Ishikawa (cell line): ENCODE data around the gene TTLL3.

Source experiments
- CEBPB ChIP-seq: IDR thresholded peaks from 2 replicates; pipeline ENCODE4 v1.6.1; 2012
- CREB1 ChIP-seq: IDR thresholded peaks from 2 replicates; pipeline ENCODE4 v1.6.1; 2012; ENCODE audit warnings: low read depth
- EGR1 ChIP-seq: IDR thresholded peaks from 2 replicates; pipeline ENCODE4 v1.6.1; 2012
- EP300 ChIP-seq: IDR thresholded peaks from 2 replicates; pipeline ENCODE4 v1.6.1; 2012; ENCODE audit warnings: borderline replicate concordance
- FOXM1 ChIP-seq: IDR thresholded peaks from 2 replicates; pipeline ENCODE4 v1.6.1; 2012; ENCODE audit warnings: low read depth, borderline replicate concordance
- RAD21 ChIP-seq: IDR thresholded peaks from 2 replicates; pipeline ENCODE4 v1.6.1; 2012; ENCODE audit warnings: low read depth
- TAF1 ChIP-seq: IDR thresholded peaks from 2 replicates; pipeline ENCODE4 v1.6.1; 2012; ENCODE audit warnings: low read depth, mild to moderate bottlenecking
- TEAD4 ChIP-seq: IDR thresholded peaks from 2 replicates; pipeline ENCODE4 v1.6.1; 2012
- YY1 ChIP-seq: IDR thresholded peaks from 2 replicates; pipeline ENCODE4 v1.6.1; 2012; ENCODE audit warnings: low read depth
- TF ChIP-seq, protein P1 (sequence below): IDR thresholded peaks from 2 replicates; pipeline ENCODE4 v1.6.1; 2012; ENCODE audit warnings: low read depth, mild to moderate bottlenecking
- TF ChIP-seq, protein P2 (sequence below): IDR thresholded peaks from 2 replicates; pipeline ENCODE4 v1.6.1; 2012
- TF ChIP-seq, protein P3 (sequence below): IDR thresholded peaks from 2 replicates; pipeline ENCODE4 v1.6.1; 2012

DNA sequence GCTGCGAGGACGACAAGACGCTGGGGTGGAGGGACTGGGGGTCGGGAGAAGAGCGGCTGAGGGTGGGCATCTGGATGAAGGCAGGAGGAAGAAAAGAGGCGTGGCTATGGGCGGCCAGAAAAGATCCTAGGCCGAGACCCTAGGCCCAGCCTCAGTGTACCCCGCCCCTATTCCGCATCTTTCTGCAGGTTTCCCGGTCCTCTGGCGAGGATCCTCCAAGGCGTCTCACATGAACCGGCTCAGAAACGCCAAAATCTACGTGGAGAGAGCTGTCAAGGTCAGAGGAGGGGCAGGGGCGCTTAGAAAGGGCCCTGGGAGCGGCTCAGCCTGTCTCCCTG, 340 bp downstream of the TTLL3 start:
- TF ChIP-seq CREB1 (no peak), CEBPB (no peak), TAF1 (no peak), EP300 (no peak), RAD21 (no peak), TEAD4 (no peak), EGR1 (no peak), FOXM1 (no peak), YY1 (no peak)
- TF ChIP-seq, protein P1, sequence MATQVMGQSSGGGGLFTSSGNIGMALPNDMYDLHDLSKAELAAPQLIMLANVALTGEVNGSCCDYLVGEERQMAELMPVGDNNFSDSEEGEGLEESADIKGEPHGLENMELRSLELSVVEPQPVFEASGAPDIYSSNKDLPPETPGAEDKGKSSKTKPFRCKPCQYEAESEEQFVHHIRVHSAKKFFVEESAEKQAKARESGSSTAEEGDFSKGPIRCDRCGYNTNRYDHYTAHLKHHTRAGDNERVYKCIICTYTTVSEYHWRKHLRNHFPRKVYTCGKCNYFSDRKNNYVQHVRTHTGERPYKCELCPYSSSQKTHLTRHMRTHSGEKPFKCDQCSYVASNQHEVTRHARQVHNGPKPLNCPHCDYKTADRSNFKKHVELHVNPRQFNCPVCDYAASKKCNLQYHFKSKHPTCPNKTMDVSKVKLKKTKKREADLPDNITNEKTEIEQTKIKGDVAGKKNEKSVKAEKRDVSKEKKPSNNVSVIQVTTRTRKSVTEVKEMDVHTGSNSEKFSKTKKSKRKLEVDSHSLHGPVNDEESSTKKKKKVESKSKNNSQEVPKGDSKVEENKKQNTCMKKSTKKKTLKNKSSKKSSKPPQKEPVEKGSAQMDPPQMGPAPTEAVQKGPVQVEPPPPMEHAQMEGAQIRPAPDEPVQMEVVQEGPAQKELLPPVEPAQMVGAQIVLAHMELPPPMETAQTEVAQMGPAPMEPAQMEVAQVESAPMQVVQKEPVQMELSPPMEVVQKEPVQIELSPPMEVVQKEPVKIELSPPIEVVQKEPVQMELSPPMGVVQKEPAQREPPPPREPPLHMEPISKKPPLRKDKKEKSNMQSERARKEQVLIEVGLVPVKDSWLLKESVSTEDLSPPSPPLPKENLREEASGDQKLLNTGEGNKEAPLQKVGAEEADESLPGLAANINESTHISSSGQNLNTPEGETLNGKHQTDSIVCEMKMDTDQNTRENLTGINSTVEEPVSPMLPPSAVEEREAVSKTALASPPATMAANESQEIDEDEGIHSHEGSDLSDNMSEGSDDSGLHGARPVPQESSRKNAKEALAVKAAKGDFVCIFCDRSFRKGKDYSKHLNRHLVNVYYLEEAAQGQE = no peak
- TF ChIP-seq, protein P2, sequence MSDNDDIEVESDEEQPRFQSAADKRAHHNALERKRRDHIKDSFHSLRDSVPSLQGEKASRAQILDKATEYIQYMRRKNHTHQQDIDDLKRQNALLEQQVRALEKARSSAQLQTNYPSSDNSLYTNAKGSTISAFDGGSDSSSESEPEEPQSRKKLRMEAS = no peak
- TF ChIP-seq, protein P3, sequence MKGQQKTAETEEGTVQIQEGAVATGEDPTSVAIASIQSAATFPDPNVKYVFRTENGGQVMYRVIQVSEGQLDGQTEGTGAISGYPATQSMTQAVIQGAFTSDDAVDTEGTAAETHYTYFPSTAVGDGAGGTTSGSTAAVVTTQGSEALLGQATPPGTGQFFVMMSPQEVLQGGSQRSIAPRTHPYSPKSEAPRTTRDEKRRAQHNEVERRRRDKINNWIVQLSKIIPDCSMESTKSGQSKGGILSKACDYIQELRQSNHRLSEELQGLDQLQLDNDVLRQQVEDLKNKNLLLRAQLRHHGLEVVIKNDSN = no peak
